PC-3 (cell line): Measurements from ENCODE around the gene PLA2G4D. TPM values are rescaled to one million over a fixed set of nuclear protein-coding genes. Genes with fewer than 3 reads are reported as not detected.
A peak's percentile ranks its signal among the peaks of the same experiment; 100 is the strongest.

Experiments used
- ATAC-seq: fragments of 200-7000 bp; cut with Tn5 transposase; 2 replicates; pipeline ENCODE4 v1.9.1; 2020; ENCODE audit warnings: mild to moderate bottlenecking, moderate library complexity
- BruUV-seq: library from RNA; stranded (reverse); fragments of 400-500 nt; replicated peaks from 2 replicates; lab custom pipeline; 2021; lab: Mats Ljungman, UMichigan
- CTCF ChIA-PET: fragments of 300-600 bp; sonication (Branson Sonifier 250); formaldehyde crosslinking; loops from one replicate; lab custom pipeline; 2022; ENCODE audit warnings: antibody characterized with exemption; lab: Charles Lee
- POLR2A ChIA-PET: fragments of 300-600 bp; sonication (Branson Sonifier 250); formaldehyde crosslinking; loops from one replicate; lab custom pipeline; 2022; ENCODE audit warnings: antibody characterized with exemption; ENCODE audit not compliant: unreplicated experiment; lab: Charles Lee
- DNase-seq: peaks from one replicate; pipeline ENCODE4 v3.0.0-alpha.2; 2015
- H2AFZ ChIP-seq: fragments of 300-600 bp; sonication (generic); 2 replicates; pipeline ENCODE4 v1.6.0; 2016; ENCODE audit warnings: antibody characterized with exemption, low read length
- H3F3A ChIP-seq: fragments of 300-600 bp; sonication (generic); one replicate; pipeline ENCODE4 v1.6.0; 2017; ENCODE audit warnings: antibody characterized with exemption, low read length, control low read depth, mild to moderate bottlenecking; ENCODE audit not compliant: unreplicated experiment
- H3K27ac ChIP-seq: fragments of 300-600 bp; sonication (generic); 2 replicates; pipeline ENCODE4 v1.5.1; 2016; ENCODE audit warnings: mild to moderate bottlenecking, low read length
- H3K27me3 ChIP-seq: fragments of 300-600 bp; sonication (generic); 2 replicates; pipeline ENCODE4 v1.6.1; 2016; ENCODE audit warnings: low read length, mixed read lengths
- H3K36me3 ChIP-seq: fragments of 300-600 bp; sonication (generic); 2 replicates; pipeline ENCODE4 v1.6.1; 2016; ENCODE audit warnings: low read depth, mixed run types, low read length, mixed read lengths
- H3K4me1 ChIP-seq: fragments of 300-600 bp; sonication (generic); 2 replicates; pipeline ENCODE4 v1.5.1; 2016; ENCODE audit warnings: low read length; ENCODE audit not compliant: insufficient read depth
- H3K4me2 ChIP-seq: fragments of 300-600 bp; sonication (generic); 2 replicates; pipeline ENCODE4 v1.6.0; 2016; ENCODE audit warnings: low read length
- H3K4me3 ChIP-seq: fragments of 300-600 bp; sonication (generic); 2 replicates; pipeline ENCODE4 v1.5.1; 2016; ENCODE audit warnings: mild to moderate bottlenecking, low read length, mixed read lengths
- H3K79me2 ChIP-seq: fragments of 300-600 bp; sonication (generic); 2 replicates; pipeline ENCODE4 v1.6.1; 2017; ENCODE audit warnings: low read length, mixed read lengths
- H3K9ac ChIP-seq: fragments of 300-600 bp; sonication (generic); 2 replicates; pipeline ENCODE4 v1.6.0; 2016; ENCODE audit warnings: mild to moderate bottlenecking, low read length
- H3K9me2 ChIP-seq: fragments of 300-600 bp; sonication (generic); replicated peaks from 2 replicates; pipeline ENCODE4 v1.6.1; 2016; ENCODE audit warnings: mixed run types, low read length, mixed read lengths
- H3K9me3 ChIP-seq: fragments of 300-600 bp; sonication (generic); 2 replicates; pipeline ENCODE4 v1.6.1; 2016; ENCODE audit warnings: low read length, mixed read lengths
- H4K20me1 ChIP-seq: fragments of 300-600 bp; sonication (generic); 2 replicates; pipeline ENCODE4 v1.6.1; 2016; ENCODE audit warnings: low read length, mixed read lengths
- EZH2 ChIP-seq: fragments of 300-600 bp; sonication (generic); IDR thresholded peaks from one replicate; pipeline ENCODE4 v1.6.1; 2017; ENCODE audit warnings: antibody characterized with exemption, mild to moderate bottlenecking, low read length; ENCODE audit not compliant: unreplicated experiment
- EZH2phosphoT487 ChIP-seq: fragments of 300-600 bp; sonication (generic); IDR thresholded peaks from 2 replicates; pipeline ENCODE4 v1.6.1; 2018; ENCODE audit warnings: mild to moderate bottlenecking, antibody characterized with exemption, low read length, borderline replicate concordance
- intact Hi-C: fragments of 100-400 bp; cut with micrococcal nuclease; formaldehyde crosslinking; loops from 2 replicates; pipeline ENCODE4 v1.9.0; 2023
- total RNA-seq: library from RNA; depleted of rRNA; stranded (reverse); fragments of >200 nt; gene quantifications from 2 replicates; pipeline ENCODE4 v1.2.3, GENCODE V29; 2014
- TF ChIP-seq, protein P1 (sequence below): fragments of 300-600 bp; sonication (generic); conservative IDR thresholded peaks from 2 replicates; pipeline ENCODE4 v1.5.1; 2017; ENCODE audit warnings: antibody characterized with exemption, low read depth, mild to moderate bottlenecking, low read length

Gene PLA2G4D
- total RNA-seq, 1 experiment from 2014 or later, result 0.55 TPM

DNA sequence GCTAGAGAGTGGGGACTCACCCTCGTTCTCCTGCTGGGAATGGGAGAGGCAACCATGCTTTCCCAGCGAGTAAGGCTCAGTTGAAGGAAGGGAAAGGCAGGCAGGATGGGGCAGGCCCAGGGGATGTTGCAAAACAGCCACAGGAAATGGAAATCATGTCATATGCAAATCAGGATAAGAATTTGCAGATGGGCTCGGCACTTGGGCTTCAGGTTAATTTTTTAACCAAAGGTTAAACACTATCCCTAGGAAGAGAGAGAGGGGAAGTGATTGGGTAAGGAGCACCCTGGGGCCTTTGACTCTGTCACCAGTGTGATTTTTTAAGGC, 59.0 kb downstream of the PLA2G4D start:
- ChIA-PET POLR2A (interaction anchor here (0.6 kb wide), 1 partner anchor 356 kb away, joined by 3 read pairs; no protein-coding TSS in a partner anchor), CTCF (no interaction called here)
- no peak overlapping the region for H3K4me3 ChIP-seq
- H3K9me2 ChIP-seq, result no peaks in the 10 kb centered on the region
- H3K79me2 ChIP-seq, result no peaks in the 10 kb centered on the region
- no peaks in the 10 kb centered on the region for H3K36me3 ChIP-seq
- H3K4me2 ChIP-seq, result no peak overlapping the region
- intact Hi-C loops, result no loop called here
- H4K20me1 ChIP-seq, result no peaks in the 10 kb centered on the region
- no peaks in the 10 kb centered on the region for H3K9me3 ChIP-seq
- peaks cover 20% of the 10 kb centered on the region for H3K4me1 ChIP-seq
- no peak overlapping the region for H3K9ac ChIP-seq
- no peak overlapping the region; the same call in 1 of the 2 replicates for H3K27ac ChIP-seq
- H2AFZ ChIP-seq, result peak overlapping the region; percentile 24; the same call in 1 of the 2 replicates
- no peaks in the 10 kb centered on the region for H3K27me3 ChIP-seq
- TF ChIP-seq, protein P1, sequence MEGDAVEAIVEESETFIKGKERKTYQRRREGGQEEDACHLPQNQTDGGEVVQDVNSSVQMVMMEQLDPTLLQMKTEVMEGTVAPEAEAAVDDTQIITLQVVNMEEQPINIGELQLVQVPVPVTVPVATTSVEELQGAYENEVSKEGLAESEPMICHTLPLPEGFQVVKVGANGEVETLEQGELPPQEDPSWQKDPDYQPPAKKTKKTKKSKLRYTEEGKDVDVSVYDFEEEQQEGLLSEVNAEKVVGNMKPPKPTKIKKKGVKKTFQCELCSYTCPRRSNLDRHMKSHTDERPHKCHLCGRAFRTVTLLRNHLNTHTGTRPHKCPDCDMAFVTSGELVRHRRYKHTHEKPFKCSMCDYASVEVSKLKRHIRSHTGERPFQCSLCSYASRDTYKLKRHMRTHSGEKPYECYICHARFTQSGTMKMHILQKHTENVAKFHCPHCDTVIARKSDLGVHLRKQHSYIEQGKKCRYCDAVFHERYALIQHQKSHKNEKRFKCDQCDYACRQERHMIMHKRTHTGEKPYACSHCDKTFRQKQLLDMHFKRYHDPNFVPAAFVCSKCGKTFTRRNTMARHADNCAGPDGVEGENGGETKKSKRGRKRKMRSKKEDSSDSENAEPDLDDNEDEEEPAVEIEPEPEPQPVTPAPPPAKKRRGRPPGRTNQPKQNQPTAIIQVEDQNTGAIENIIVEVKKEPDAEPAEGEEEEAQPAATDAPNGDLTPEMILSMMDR, result no peak
- no peak for TF ChIP-seq EZH2
- no peak for TF ChIP-seq EZH2phosphoT487
- BruUV-seq, result no TSS peak
- ATAC-seq (peak; percentile 18; the same call in 1 of the 2 replicates), DNase-seq (peak; percentile 27)
- no peaks in the 10 kb centered on the region for H3F3A ChIP-seq

DNA sequence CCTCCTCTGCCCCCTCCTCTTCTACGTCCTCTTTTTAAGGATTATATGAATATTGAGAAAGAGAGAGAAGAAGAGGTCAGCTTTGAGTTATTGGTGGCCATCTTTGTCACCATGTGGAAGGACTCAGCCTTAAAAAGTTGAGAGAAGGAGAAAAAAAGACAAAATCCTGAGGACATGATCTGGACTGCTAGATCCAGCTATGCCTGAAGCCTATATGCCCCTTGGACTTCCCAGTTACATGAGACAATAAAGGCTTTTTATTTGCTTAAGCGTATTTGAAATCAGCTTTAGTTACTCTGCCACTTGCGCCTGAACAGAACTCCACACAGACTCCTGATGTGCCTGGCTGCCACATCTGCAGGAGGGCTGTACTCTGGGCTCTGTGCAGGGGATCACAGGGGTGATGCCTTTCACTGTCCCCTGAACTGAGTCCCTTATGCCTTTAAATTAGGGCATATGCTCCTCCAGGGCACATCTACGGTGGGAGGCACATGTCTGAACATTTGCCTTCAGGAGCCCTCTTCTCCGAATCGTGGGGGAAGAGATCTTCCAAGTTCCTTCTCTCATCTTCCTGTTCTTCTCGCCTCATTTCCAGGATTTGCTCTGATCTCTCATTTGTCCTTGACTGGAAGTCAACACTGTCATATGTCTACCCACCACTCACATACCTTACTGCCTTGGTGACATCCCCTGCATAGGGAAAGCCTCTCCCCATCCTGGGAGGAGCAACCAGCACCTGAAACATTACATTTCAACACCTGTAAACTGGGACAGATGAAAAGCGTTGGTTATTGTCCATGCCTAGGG, 59.5 kb downstream of the PLA2G4D start:
- BruUV-seq, result no TSS peak
- H3K36me3 ChIP-seq, result no peaks in the 10 kb centered on the region
- no peak overlapping the region for H3K4me2 ChIP-seq
- H3K9me3 ChIP-seq, result no peaks in the 10 kb centered on the region
- TF ChIP-seq, protein P1, result no peak
- TF ChIP-seq EZH2phosphoT487 (no peak), EZH2 (no peak)
- intact Hi-C loops, result no loop called here
- H3K27ac ChIP-seq, result no peak overlapping the region; the same call in 1 of the 2 replicates
- H2AFZ ChIP-seq, result peak overlapping the region; percentile 24; the same call in 1 of the 2 replicates
- H3K4me3 ChIP-seq, result no peak overlapping the region
- DNase-seq, result no peak
- no peaks in the 10 kb centered on the region for H3F3A ChIP-seq
- H3K79me2 ChIP-seq, result no peaks in the 10 kb centered on the region
- no peaks in the 10 kb centered on the region for H3K9me2 ChIP-seq
- no peaks in the 10 kb centered on the region for H3K27me3 ChIP-seq
- peaks cover 20% of the 10 kb centered on the region for H3K4me1 ChIP-seq
- no peak; the same call in 1 of the 2 replicates for ATAC-seq
- CTCF ChIA-PET, result no interaction called here
- POLR2A ChIA-PET, result no interaction called here
- no peak overlapping the region for H3K9ac ChIP-seq
- H4K20me1 ChIP-seq, result no peaks in the 10 kb centered on the region
